Liver (tissue), 9 donors: Measurements from ENCODE around the gene CARMIL1. TPM values are rescaled to one million over a fixed set of nuclear protein-coding genes. Genes with fewer than 3 reads are reported as not detected.

Source experiments
- DNase-seq: peaks from one replicate; pipeline ENCODE4 v3.0.0-alpha.2; 2017; ENCODE audit warnings: low spot score
- H3K27ac ChIP-seq, 2 donors: one replicate each; pipeline ENCODE4 v1.7.0; 2013; ENCODE audit warnings: inconsistent platforms in 2 of 2, low read length in 2 of 2, control low read depth in 1 of 2, low read depth in 1 of 2, mild to moderate bottlenecking in 1 of 2
- H3K27me3 ChIP-seq, 4 donors: one replicate each; pipeline versions ENCODE4 v1.6.1 to v1.7.0; 2013; ENCODE audit warnings: low read length in 3 of 4, inconsistent platforms in 1 of 4, mild to moderate bottlenecking in 1 of 4, moderate library complexity in 1 of 4; ENCODE audit not compliant: control insufficient read depth in 4 of 4, insufficient read depth in 4 of 4
- H3K36me3 ChIP-seq, 4 donors: one replicate each; pipeline versions ENCODE4 v1.6.1 to v1.7.0; 2013; ENCODE audit warnings: low read length in 3 of 4, mild to moderate bottlenecking in 3 of 4, low read depth in 1 of 4, moderate library complexity in 1 of 4; ENCODE audit not compliant: control insufficient read depth in 4 of 4, insufficient read depth in 3 of 4
- H3K4me1 ChIP-seq, 4 donors: one replicate each; pipeline versions ENCODE4 v1.6.1 to v1.7.0; 2013; ENCODE audit warnings: low read length in 3 of 4, mild to moderate bottlenecking in 3 of 4, moderate library complexity in 1 of 4; ENCODE audit not compliant: control insufficient read depth in 4 of 4, insufficient read depth in 4 of 4
- H3K4me3 ChIP-seq, 3 donors: one replicate each; pipeline versions ENCODE4 v1.6.1 to v1.7.0; 2013; ENCODE audit warnings: low read length in 3 of 3, control low read depth in 1 of 3, low read depth in 1 of 3, mild to moderate bottlenecking in 1 of 3
- H3K9ac ChIP-seq, 2 donors: one replicate each; pipeline ENCODE4 v1.7.0; 2013; ENCODE audit warnings: low read length in 2 of 2, mild to moderate bottlenecking in 2 of 2, moderate library complexity in 2 of 2, control low read depth in 1 of 2, low read depth in 1 of 2
- H3K9me3 ChIP-seq, 4 donors: one replicate each; pipeline versions ENCODE4 v1.6.1 to v1.7.0; 2013; ENCODE audit warnings: low read length in 3 of 4; ENCODE audit not compliant: control insufficient read depth in 4 of 4
- CTCF ChIP-seq: fragments of 150-350 bp; IDR thresholded peaks from 2 replicates; pipeline ENCODE4 v1.5.1; 2017; ENCODE audit warnings: improper control_type of control experiment, low read depth, low read length; ENCODE audit not compliant: missing input control
- EGR1 ChIP-seq, 2 donors: IDR thresholded peaks; 2 replicates each; pipeline ENCODE4 v1.6.1; 2016 to 2018; ENCODE audit warnings: antibody characterized with exemption in 2 of 2, low read depth in 2 of 2
- FOXA1 ChIP-seq: IDR thresholded peaks from 2 replicates; pipeline ENCODE4 v1.6.1; 2016; ENCODE audit warnings: antibody characterized with exemption
- FOXA2 ChIP-seq: IDR thresholded peaks from 2 replicates; pipeline ENCODE4 v1.6.1; 2016; ENCODE audit warnings: antibody characterized with exemption
- GABPA ChIP-seq, 2 donors: IDR thresholded peaks in 1 of 2; conservative IDR thresholded peaks in 1 of 2; 2 replicates each; pipeline ENCODE4 v1.6.1; 2016; ENCODE audit warnings: antibody characterized with exemption in 2 of 2, mild to moderate bottlenecking in 1 of 2, moderate library complexity in 1 of 2
- HNF4A ChIP-seq, 2 donors: conservative IDR thresholded peaks; 2 replicates each; pipeline ENCODE4 v1.6.1; 2016; ENCODE audit warnings: antibody characterized with exemption in 2 of 2, mild to moderate bottlenecking in 2 of 2
- HNF4G ChIP-seq: IDR thresholded peaks from 2 replicates; pipeline ENCODE4 v1.6.1; 2016; ENCODE audit warnings: antibody characterized with exemption
- JUND ChIP-seq, 2 donors: IDR thresholded peaks; 2 replicates each; pipeline ENCODE4 v1.6.1; 2016; ENCODE audit warnings: antibody characterized with exemption in 2 of 2
- MAX ChIP-seq: IDR thresholded peaks from 2 replicates; pipeline ENCODE4 v1.6.1; 2016; ENCODE audit warnings: antibody characterized with exemption
- NR2F2 ChIP-seq: IDR thresholded peaks from 2 replicates; pipeline ENCODE4 v1.6.1; 2016; ENCODE audit warnings: antibody characterized with exemption
- RAD21 ChIP-seq, 2 donors: IDR thresholded peaks; 2 replicates each; pipeline ENCODE4 v1.6.1; 2016; ENCODE audit warnings: antibody characterized with exemption in 2 of 2, mild to moderate bottlenecking in 2 of 2
- REST ChIP-seq: IDR thresholded peaks from 2 replicates; pipeline ENCODE4 v1.6.1; 2016; ENCODE audit warnings: antibody characterized with exemption, mild to moderate bottlenecking
- RXRA ChIP-seq, 2 donors: IDR thresholded peaks; 2 replicates each; pipeline ENCODE4 v1.6.1; 2017 to 2018; ENCODE audit warnings: antibody characterized with exemption in 2 of 2, mild to moderate bottlenecking in 1 of 2
- SP1 ChIP-seq: IDR thresholded peaks from 2 replicates; pipeline ENCODE4 v1.6.1; 2018; ENCODE audit warnings: antibody characterized with exemption, mild to moderate bottlenecking
- TAF1 ChIP-seq: conservative IDR thresholded peaks from 2 replicates; pipeline ENCODE4 v1.6.1; 2016; ENCODE audit warnings: antibody characterized with exemption, mild to moderate bottlenecking
- YY1 ChIP-seq: IDR thresholded peaks from 2 replicates; pipeline ENCODE4 v1.6.1; 2016; ENCODE audit warnings: antibody characterized with exemption, mild to moderate bottlenecking
- WGBS: extraction: QIAGEN DNeasy Blood & Tissue Kit; methylation state at CpG from one replicate; pipeline ENCODE4 v1.1.7; 2013; 5-methylcytosine and 5-hydroxymethylcytosine counted together
- polyA plus RNA-seq, 2 donors: library from polyadenylated mRNA; stranded (reverse) in 1 of 2; unstranded in 1 of 2; fragments of 200-250 nt in 1 of 2; fragments of >200 nt in 1 of 2; fragmentation: Nextera tagmentation in 1 of 2; extraction: Ambion mirVana in 1 of 2; gene quantifications; one replicate each; pipeline versions ENCODE4 v1.2.1 to v1.2.3, GENCODE V29; 2013 to 2015
- total RNA-seq, 2 donors: library from RNA; depleted of rRNA; stranded (reverse); fragments of >200 nt; gene quantifications; one replicate each; pipeline ENCODE4 v1.2.3, GENCODE V29; 2014
- TF ChIP-seq, protein P1 (sequence below): IDR thresholded peaks from 2 replicates; pipeline ENCODE4 v1.6.1; 2016; ENCODE audit warnings: antibody characterized with exemption
- donor health status: healthy.
- donor health status: healthy.
- donor health status: healthy.
- donor health status: healthy.
- donor health status: healthy.

Gene CARMIL1
- total and polyA plus RNA-seq, 4 donors, result 1.4 to 9.5 (median 3.5) TPM

DNA sequence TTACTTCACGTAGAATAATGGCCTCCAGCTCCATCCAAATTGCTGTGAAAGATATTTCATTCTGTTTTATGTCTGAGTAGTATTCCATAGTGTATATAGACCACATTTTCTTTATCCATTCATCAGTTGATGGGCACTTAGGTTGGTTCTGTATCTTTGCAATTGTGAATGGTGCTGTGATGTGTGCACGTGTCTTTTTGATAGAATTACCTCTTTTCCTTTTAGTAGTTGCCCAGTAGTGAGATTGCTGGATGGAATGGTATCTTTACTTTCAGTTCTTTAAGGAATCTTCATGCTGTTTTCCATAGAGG, 91.8 kb downstream of the CARMIL1 start:
- Histone ChIP-seq H3K4me3 (no peak overlapping the region), H3K27me3 (no peaks in the 10 kb centered on the region), H3K36me3 (no peaks in the 10 kb centered on the region), H3K27ac (no peak overlapping the region), H3K4me1 (peaks cover 0 to 9% (median 2%) of the 10 kb centered on the region in 4 donors), H3K9ac (no peak overlapping the region), H3K9me3 (no peaks in the 10 kb centered on the region)
- TF ChIP-seq YY1, result no peak
- no peak for TF ChIP-seq EGR1 (IDR thresholded peaks at IDR 0.05; ENCODE audit: low read depth in 2 of 2)
- TF ChIP-seq HNF4A (conservative IDR thresholded peaks at IDR 0.05), result no peak
- no peak for TF ChIP-seq RXRA (IDR thresholded peaks at IDR 0.05)
- no peak for TF ChIP-seq CTCF
- no peak for TF ChIP-seq JUND (IDR thresholded peaks at IDR 0.05)
- no peak for DNase-seq
- WGBS, result 93% methylated on average over 2 of the region's 2 CpGs

DNA sequence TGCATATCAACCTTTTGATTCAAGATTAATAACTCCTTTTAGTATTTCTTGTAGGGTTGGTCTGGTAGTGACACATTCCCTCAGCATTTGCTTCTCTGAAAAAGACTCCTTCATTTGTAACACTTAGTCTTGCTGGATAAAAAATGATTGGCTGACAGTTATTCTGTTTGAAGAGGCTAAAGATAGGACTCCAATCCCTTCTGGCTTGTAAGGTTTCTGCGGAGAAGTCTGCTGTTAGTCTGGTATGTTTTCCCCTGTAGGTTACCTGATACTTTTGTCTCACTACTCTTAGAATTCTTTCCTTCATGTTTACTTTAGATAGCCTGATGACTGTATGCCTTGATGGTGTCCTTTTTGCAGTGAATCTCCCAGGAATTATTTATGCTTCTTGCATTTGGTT, 96.0 kb downstream of the CARMIL1 start:
- Histone ChIP-seq H3K36me3 (no peaks in the 10 kb centered on the region), H3K4me3 (no peak overlapping the region), H3K27me3 (no peaks in the 10 kb centered on the region), H3K9ac (no peak overlapping the region), H3K9me3 (no peaks in the 10 kb centered on the region), H3K4me1 (no peaks in the 10 kb centered on the region), H3K27ac (no peak overlapping the region)
- WGBS, result 99% methylated on average over 1 of the region's 1 CpG
- DNase-seq, result no peak
- TF ChIP-seq FOXA2 (no peak), NR2F2 (no peak), GABPA (IDR thresholded peaks at IDR 0.05 in 1 of 2, conservative IDR thresholded peaks at IDR 0.05 in 1 of 2) (no peak), EGR1 (IDR thresholded peaks at IDR 0.05; ENCODE audit: low read depth in 2 of 2) (no peak), YY1 (no peak), TAF1 (no peak)

GRCh38 chr6:25377664-25378063, 98.5 kb downstream of the CARMIL1 start:
- Histone ChIP-seq H3K36me3 (no peaks in the 10 kb centered on the region), H3K4me3 (no peak overlapping the region), H3K27me3 (no peaks in the 10 kb centered on the region), H3K27ac (no peak overlapping the region), H3K9me3 (no peaks in the 10 kb centered on the region), H3K4me1 (no peaks in the 10 kb centered on the region), H3K9ac (no peak overlapping the region)
- WGBS, result 92% methylated on average over 1 of the region's 1 CpG
- TF ChIP-seq TAF1 (no peak), RAD21 (IDR thresholded peaks at IDR 0.05) (no peak), JUND (IDR thresholded peaks at IDR 0.05) (no peak), FOXA2 (no peak), FOXA1 (no peak), SP1 (no peak), REST (no peak), NR2F2 (no peak), MAX (no peak), YY1 (no peak), HNF4G (no peak), EGR1 (IDR thresholded peaks at IDR 0.05; ENCODE audit: low read depth in 2 of 2) (no peak), GABPA (IDR thresholded peaks at IDR 0.05 in 1 of 2, conservative IDR thresholded peaks at IDR 0.05 in 1 of 2) (no peak)
- TF ChIP-seq, protein P1, sequence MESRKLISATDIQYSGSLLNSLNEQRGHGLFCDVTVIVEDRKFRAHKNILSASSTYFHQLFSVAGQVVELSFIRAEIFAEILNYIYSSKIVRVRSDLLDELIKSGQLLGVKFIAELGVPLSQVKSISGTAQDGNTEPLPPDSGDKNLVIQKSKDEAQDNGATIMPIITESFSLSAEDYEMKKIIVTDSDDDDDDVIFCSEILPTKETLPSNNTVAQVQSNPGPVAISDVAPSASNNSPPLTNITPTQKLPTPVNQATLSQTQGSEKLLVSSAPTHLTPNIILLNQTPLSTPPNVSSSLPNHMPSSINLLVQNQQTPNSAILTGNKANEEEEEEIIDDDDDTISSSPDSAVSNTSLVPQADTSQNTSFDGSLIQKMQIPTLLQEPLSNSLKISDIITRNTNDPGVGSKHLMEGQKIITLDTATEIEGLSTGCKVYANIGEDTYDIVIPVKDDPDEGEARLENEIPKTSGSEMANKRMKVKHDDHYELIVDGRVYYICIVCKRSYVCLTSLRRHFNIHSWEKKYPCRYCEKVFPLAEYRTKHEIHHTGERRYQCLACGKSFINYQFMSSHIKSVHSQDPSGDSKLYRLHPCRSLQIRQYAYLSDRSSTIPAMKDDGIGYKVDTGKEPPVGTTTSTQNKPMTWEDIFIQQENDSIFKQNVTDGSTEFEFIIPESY, result no peak
- DNase-seq, result no peak
